Heart right ventricle (tissue), 16 donors: ENCODE data around the gene FMN2. TPM values are rescaled to one million over a fixed set of nuclear protein-coding genes. Genes with fewer than 3 reads are reported as not detected.

ENCODE experiments used
- ATAC-seq, 8 donors: fragments of 200-7000 bp; cut with Tn5 transposase; one replicate each; pipeline ENCODE4 v1.9.1; 2020; ENCODE audit warnings: mild to moderate bottlenecking in 8 of 8, moderate library complexity in 8 of 8, moderate number of reproducible peaks in 1 of 8
- DNase-seq, 2 donors: peaks; one replicate each; pipeline ENCODE4 v3.0.0-alpha.2; 2020
- H3K27ac ChIP-seq, 10 donors: fragments of 200-600 bp; sonication (generic) in 2 of 10; one replicate each; pipeline versions ENCODE4 v1.5.0 to v1.8.0; 2020 to 2022; ENCODE audit warnings: mild to moderate bottlenecking in 3 of 10
- H3K27me3 ChIP-seq, 7 donors: fragments of 200-600 bp; one replicate each; pipeline ENCODE4 v1.8.0; 2021 to 2022; ENCODE audit warnings: mild to moderate bottlenecking in 2 of 7
- H3K36me3 ChIP-seq, 9 donors: fragments of 200-600 bp; sonication (generic) in 1 of 9; one replicate each; pipeline versions ENCODE4 v1.5.0 to v1.8.0; 2020 to 2022; ENCODE audit warnings: mild to moderate bottlenecking in 2 of 9
- H3K4me1 ChIP-seq, 9 donors: fragments of 200-600 bp; sonication (generic) in 1 of 9; one replicate each; pipeline versions ENCODE4 v1.5.0 to v1.8.0; 2020 to 2022; ENCODE audit warnings: mild to moderate bottlenecking in 4 of 9
- H3K4me3 ChIP-seq, 10 donors: fragments of 200-600 bp; sonication (generic) in 2 of 10; one replicate each; pipeline versions ENCODE4 v1.5.0 to v1.8.0; 2020 to 2022; ENCODE audit warnings: mild to moderate bottlenecking in 7 of 10, moderate library complexity in 2 of 10
- H3K9me3 ChIP-seq, 11 donors: fragments of 200-600 bp in 10 of 11; sonication (generic) in 2 of 11; one replicate each; pipeline versions ENCODE4 v1.5.0 to v1.8.0; 2013 to 2022; ENCODE audit warnings: mild to moderate bottlenecking in 2 of 11, control low read depth in 1 of 11, moderate library complexity in 1 of 11
- CTCF ChIP-seq, 9 donors: fragments of 200-600 bp; sonication (generic) in 2 of 9; IDR thresholded peaks; one replicate each; pipeline versions ENCODE4 v1.5.0 to v1.8.0; 2021 to 2022; ENCODE audit warnings: antibody characterized with exemption in 9 of 9, mild to moderate bottlenecking in 5 of 9, moderate library complexity in 1 of 9
- WGBS, 2 donors: extraction: QIAGEN DNeasy Blood & Tissue Kit; methylation state at CpG; one replicate each; pipeline ENCODE4 v1.1.7; 2013; ENCODE audit warnings: inconsistent platforms in 1 of 2; 5-methylcytosine and 5-hydroxymethylcytosine counted together
- intact Hi-C, 10 donors: fragments of 100-400 bp; cut with DNase I; formaldehyde crosslinking; loops; one replicate each; pipeline versions ENCODE4 v1.11.1 to v1.14.2; 2022
- polyA plus RNA-seq, 2 donors: library from polyadenylated mRNA; stranded (reverse); fragments of 200-250 nt; gene quantifications; one replicate each; pipeline ENCODE4 v1.2.3, GENCODE V29; 2013
- total RNA-seq, 10 donors: library from RNA; stranded (reverse); fragmentation: NEBNext Ultra II Directional in 3 of 10; extraction: Animal tissue kit (Norgen Biotek cat#: 25700) in 3 of 10; gene quantifications; one replicate each; pipeline versions ENCODE4 v1.2.1 to v1.2.4, GENCODE V29; 2021 to 2023
- donor health status: Arrhythmogenic right ventricular cardiomyopathy.
- donor health status: ischemic (EF 13 %, LVEDD 7.1; RV severe dilation, severe dysfunction).
- donor health status: healthy with polysubstance abuse.
- donor health status: DM: no; HTN: yes; CAD: no.
- donor health status: DM: no; HTN: no; CAD: no.
- donor health status: ischemic (EF 25% LVEDD 6.9; RV normal size, moderate dysfunction).
- donor health status: ischemic (EF 25% LVEDD 5.7; RV mildly dilated, moderate dysfunction).
- donor health status: healthy.
- donor health status: DM: yes; HTN: yes; CAD: no.
- donor health status: Ischemic cardiomyopathy.
- donor health status: ischemic (EF 35%, LVEDD 5.7; RV mildly dilated, moderate dysfunction).
- donor health status: nonischemic (EF 11% LVEDD 7.7; RV severe dilation, severe dysfunction).
- donor health status: DM: yes; HTN: yes; CAD: no.
- donor health status: PGD.
- donor health status: ischemic (EF 29% LVEDD 5.4; RV normal size, mild dysfunction).
- donor health status: nonischemic (EF 23%, LVEDD 6.1; RV moderate dilation, normal function).

FMN2 gene
- total and polyA plus RNA-seq, 12 donors = 0.03 to 0.70 (median 0.12) TPM; not detected in 9

GRCh38 chr1:240385551-240385950, 293.9 kb downstream of the FMN2 start:
- no peaks in the 10 kb centered on the region for H3K4me1 ChIP-seq
- ATAC-seq (no peak), DNase-seq (no peak)
- no peak overlapping the region for H3K27ac ChIP-seq
- H3K27me3 ChIP-seq = no peaks in the 10 kb centered on the region
- TF ChIP-seq CTCF (IDR thresholded peaks at IDR 0.05) = no peak
- H3K4me3 ChIP-seq = no peak overlapping the region
- H3K9me3 ChIP-seq = peaks cover 0 to 30% (median 14%) of the 10 kb centered on the region in 11 donors
- intact Hi-C loops = loop anchor here in 1 of 10 donors (5.0 kb wide), 1 partner anchor 763 kb away; no protein-coding TSS in a partner anchor
- 68 to 73% methylated on average over 5 of the region's 5 CpGs for WGBS, 2 donors
- H3K36me3 ChIP-seq = no peaks in the 10 kb centered on the region

GRCh38 chr1:240385985-240386978, 294.6 kb downstream of the FMN2 start:
- Histone ChIP-seq H3K4me1 (no peaks in the 10 kb centered on the region), H3K4me3 (no peak overlapping the region), H3K27ac (no peak overlapping the region), H3K9me3 (peaks cover 0 to 23% (median 10%) of the 10 kb centered on the region in 11 donors), H3K27me3 (no peaks in the 10 kb centered on the region), H3K36me3 (no peaks in the 10 kb centered on the region)
- intact Hi-C loops = loop anchor here in 1 of 10 donors (5.0 kb wide), 1 partner anchor 764 kb away; no protein-coding TSS in a partner anchor
- no peak for TF ChIP-seq CTCF (IDR thresholded peaks at IDR 0.05)
- WGBS, 2 donors = 75 to 79% methylated on average over 7 of the region's 7 CpGs
- ATAC-seq (peak in 1 of 8 donors; percentile 44), DNase-seq (no peak)

DNA sequence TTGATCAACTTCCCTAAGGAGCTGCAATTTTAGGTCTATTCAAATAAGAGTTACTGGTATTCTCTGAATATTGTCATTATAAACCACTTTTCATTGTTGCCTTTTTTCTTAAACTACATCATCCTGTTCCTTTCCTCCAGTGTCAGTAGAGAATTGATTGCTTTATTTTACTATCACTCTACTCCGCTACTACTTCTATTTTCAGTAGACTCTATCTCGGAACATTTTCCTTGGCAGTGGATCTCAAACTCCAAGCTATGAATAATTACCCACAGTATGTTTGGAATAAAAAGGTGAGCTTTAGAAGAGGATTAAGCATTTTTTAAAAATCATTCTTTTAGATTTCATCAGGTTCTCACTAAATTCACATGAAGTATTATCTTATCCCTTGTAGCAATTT, 295.4 kb downstream of the FMN2 start:
- H3K9me3 ChIP-seq = peaks cover 0 to 15% (median 5%) of the 10 kb centered on the region in 11 donors
- no peak overlapping the region for H3K27ac ChIP-seq
- H3K4me3 ChIP-seq = no peak overlapping the region
- no peaks in the 10 kb centered on the region for H3K27me3 ChIP-seq
- intact Hi-C loops = loop anchor here in 1 of 10 donors (5.0 kb wide), 1 partner anchor 765 kb away; no protein-coding TSS in a partner anchor
- 24 to 26% methylated on average over 2 of the region's 2 CpGs for WGBS, 2 donors
- H3K4me1 ChIP-seq = no peaks in the 10 kb centered on the region
- ATAC-seq (no peak), DNase-seq (no peak)
- TF ChIP-seq CTCF (IDR thresholded peaks at IDR 0.05) = no peak
- no peaks in the 10 kb centered on the region for H3K36me3 ChIP-seq

DNA sequence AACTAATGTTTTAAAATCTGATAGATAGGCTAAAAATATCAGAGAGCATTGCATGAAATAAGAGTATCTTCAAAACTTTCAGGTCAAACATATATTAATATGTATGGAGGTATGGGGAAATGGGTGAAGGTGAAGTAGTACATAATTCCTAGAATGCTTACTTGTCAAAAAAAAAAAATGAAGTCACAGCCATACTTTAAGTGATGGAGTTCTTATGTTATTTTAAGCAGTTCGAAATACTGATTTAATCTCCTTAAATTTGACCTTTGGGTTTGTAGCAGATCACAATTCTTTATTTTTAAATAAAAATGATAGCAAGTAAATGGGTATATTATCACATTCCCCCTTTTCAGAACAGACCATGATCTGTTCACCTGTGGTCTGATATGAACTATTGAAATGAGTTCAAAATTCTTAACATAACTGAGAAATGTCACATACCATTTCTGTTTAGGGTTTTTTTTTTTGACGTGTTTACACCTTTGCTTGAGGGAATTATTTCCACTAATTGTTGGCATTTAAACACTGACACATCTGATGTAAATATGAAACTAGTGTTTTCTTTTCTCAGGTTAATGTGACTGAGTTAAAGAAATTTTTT, 300.1 kb downstream of the FMN2 start:
- 61 to 70% methylated on average over 2 of the region's 2 CpGs for WGBS, 2 donors
- TF ChIP-seq CTCF (IDR thresholded peaks at IDR 0.05) = no peak

More for the DNA sequence above, 300.1 kb downstream of the FMN2 start:
- Histone ChIP-seq H3K9me3 (peaks cover 0 to 13% (median 0%) of the 10 kb centered on the region in 11 donors), H3K36me3 (no peaks in the 10 kb centered on the region), H3K27ac (no peak overlapping the region), H3K4me1 (no peaks in the 10 kb centered on the region), H3K27me3 (no peaks in the 10 kb centered on the region), H3K4me3 (no peak overlapping the region)
- DNase-seq = no peak
- no peak for ATAC-seq
- intact Hi-C loops = no loop called here
